Measurements from ENCODE around the gene MUC6.

MUC6 gene

DNA sequence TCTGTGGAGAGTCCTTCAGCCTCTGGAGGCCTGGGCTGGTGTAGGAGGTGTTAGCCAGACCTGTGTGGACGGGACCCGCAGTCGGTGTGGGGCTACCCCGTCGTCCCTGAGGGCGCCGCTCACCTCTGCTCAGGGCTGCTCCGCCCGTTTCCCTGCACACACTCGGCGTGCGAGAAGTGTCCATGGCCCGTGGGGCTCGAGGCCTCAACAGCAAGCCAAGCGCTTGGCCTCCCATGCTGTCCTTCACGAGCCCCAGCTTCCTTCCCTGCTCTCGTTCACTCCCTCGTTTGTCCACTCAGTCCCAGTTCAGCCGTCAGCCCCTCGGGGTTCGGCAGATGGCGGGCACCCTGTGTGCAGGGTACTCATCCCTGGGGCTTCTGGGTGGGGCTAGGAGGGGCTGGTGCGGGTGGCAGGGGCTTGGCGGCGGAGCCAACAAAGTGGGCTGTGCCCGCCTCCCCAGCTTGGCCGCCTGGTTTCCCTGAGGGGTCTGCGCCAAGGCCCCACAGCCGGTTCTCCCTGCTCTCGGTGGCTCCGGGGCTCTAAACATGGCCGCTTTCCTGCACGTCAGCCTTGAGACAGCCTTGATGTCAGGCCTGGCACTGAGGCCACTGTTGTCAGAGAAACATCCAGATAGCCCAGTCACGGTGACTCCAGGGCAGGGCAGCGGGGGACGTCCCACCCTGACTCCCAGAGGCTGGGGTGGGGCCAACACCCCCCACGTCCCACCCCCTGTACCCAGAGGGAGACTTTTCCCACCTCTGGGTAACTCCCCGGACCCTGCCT is 3.3 kb downstream of the MUC6 start:
- no peak for ATAC-seq
- no peak for TF ChIP-seq ISL1 (CRISPR knock-in tag; IDR thresholded peaks at IDR 0.05)
- no peak for TF ChIP-seq ZC3H10 (CRISPR knock-in tag; IDR thresholded peaks at IDR 0.05)
- TF ChIP-seq ZNF565 (CRISPR knock-in tag; conservative IDR thresholded peaks at IDR 0.05; ENCODE audit: low read depth), result no peak
- no peak for TF ChIP-seq CREB5 (CRISPR knock-in tag; IDR thresholded peaks at IDR 0.05; ENCODE audit: low read depth)
- TF ChIP-seq ARNTL (CRISPR knock-in tag; IDR thresholded peaks at IDR 0.05; ENCODE audit: borderline replicate concordance, low read depth), result no peak
- TF ChIP-seq PPARA (CRISPR knock-in tag; IDR thresholded peaks at IDR 0.05; ENCODE audit: borderline replicate concordance), result no peak
- no peak for TF ChIP-seq TCF4 (CRISPR knock-in tag; IDR thresholded peaks at IDR 0.05; ENCODE audit: borderline replicate concordance)
- no peak for TF ChIP-seq ZFP30 (CRISPR knock-in tag; IDR thresholded peaks at IDR 0.05)
- no peak for TF ChIP-seq ZNF70 (CRISPR knock-in tag; IDR thresholded peaks at IDR 0.05)
- no peak for TF ChIP-seq BACH2 (CRISPR knock-in tag; IDR thresholded peaks at IDR 0.05; ENCODE audit: borderline replicate concordance)

- ATAC-seq, result no peak
- no peak for TF ChIP-seq ZC3H10 (CRISPR knock-in tag; IDR thresholded peaks at IDR 0.05)
- TF ChIP-seq CSDC2 (CRISPR knock-in tag; IDR thresholded peaks at IDR 0.05), result no peak
- TF ChIP-seq BACH2 (CRISPR knock-in tag; IDR thresholded peaks at IDR 0.05; ENCODE audit: borderline replicate concordance), result no peak
Measured at GRCh38 chr11:1032310-1032891, 4.1 kb downstream of the MUC6 start.

DNA sequence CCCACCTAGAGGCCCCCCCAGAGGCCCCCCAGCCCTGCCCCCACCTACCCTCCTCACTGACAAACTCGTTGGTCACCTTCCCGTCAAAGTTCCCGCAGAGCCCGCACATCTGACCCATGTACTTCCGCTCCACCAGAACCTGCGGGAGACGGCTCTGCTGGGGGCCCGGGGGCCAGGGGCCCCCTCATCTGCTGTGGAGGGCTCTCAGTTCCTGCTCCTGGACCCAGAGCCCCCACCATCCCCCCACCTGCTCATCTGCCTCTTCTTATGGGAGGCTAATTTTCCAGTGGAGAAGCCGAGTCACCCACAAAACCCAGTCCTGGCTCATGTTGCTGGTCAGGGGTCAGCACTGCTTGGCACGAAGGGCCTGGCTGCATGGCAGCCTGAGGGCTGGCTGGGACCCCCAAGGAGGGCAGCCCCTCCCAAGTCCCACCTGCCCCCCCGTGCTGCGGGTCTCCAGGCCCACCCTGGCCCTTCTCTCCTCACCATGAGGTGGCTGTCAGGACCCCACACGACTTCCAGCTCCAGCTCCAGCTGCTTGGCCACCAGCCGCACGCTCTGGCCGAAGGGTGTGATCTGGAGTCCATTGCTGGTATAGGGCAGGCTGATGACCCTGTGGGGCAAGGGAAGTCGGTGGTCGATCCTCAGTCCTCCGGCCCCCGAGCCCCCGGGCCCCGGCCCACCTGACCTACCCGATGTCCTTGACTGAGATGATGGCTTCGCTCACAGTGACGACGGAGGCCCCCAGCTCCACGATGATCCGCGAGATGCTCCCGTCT is 5.2 kb downstream of the MUC6 start:
- no peak for ATAC-seq
- TF ChIP-seq PPARA (CRISPR knock-in tag; IDR thresholded peaks at IDR 0.05; ENCODE audit: borderline replicate concordance), result no peak
- no peak for TF ChIP-seq OSR1 (CRISPR knock-in tag; IDR thresholded peaks at IDR 0.05)
- no peak for TF ChIP-seq TOX (CRISPR knock-in tag; IDR thresholded peaks at IDR 0.05; ENCODE audit: borderline replicate concordance)
- no peak for TF ChIP-seq SNAI2 (CRISPR knock-in tag; IDR thresholded peaks at IDR 0.05)
- TF ChIP-seq PATZ1 (CRISPR knock-in tag; IDR thresholded peaks at IDR 0.05; ENCODE audit: borderline replicate concordance), result no peak
- no peak for TF ChIP-seq TCF4 (CRISPR knock-in tag; IDR thresholded peaks at IDR 0.05; ENCODE audit: borderline replicate concordance)
- TF ChIP-seq ESRRG (CRISPR knock-in tag; IDR thresholded peaks at IDR 0.05), result no peak
- no peak for TF ChIP-seq ZNF565 (CRISPR knock-in tag; conservative IDR thresholded peaks at IDR 0.05; ENCODE audit: low read depth)
- no peak for TF ChIP-seq GLIS3 (CRISPR knock-in tag; IDR thresholded peaks at IDR 0.05)
- TF ChIP-seq CREB5 (CRISPR knock-in tag; IDR thresholded peaks at IDR 0.05; ENCODE audit: low read depth), result no peak
- no peak for TF ChIP-seq ZFP3 (CRISPR knock-in tag; IDR thresholded peaks at IDR 0.05)
- no peak for TF ChIP-seq ARNTL (CRISPR knock-in tag; IDR thresholded peaks at IDR 0.05; ENCODE audit: borderline replicate concordance, low read depth)
- no peak for TF ChIP-seq ZC3H10 (CRISPR knock-in tag; IDR thresholded peaks at IDR 0.05)
- TF ChIP-seq RARB (CRISPR knock-in tag; IDR thresholded peaks at IDR 0.05), result no peak

DNA sequence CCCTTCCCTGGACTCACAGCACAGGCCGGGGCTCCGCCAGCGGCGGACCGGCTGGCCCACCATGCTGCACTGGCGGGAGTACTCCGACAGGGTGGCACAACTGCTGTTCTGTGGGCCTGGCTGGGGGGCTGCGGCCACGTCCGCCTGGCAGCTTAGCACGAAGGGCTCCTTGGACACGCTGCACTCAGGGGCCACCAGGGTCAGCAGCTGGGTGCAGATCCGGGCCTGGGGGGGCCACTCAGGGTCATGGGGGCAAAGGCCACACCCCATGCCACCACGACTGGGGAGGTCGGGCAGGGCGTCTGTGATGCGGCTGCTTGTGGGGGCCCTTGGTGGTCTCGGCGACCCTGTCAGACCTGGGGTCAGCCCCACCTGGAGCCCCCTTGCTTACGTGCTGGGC is 6.0 kb downstream of the MUC6 start:
- TF ChIP-seq ZNF70 (CRISPR knock-in tag; IDR thresholded peaks at IDR 0.05) (no peak), ZFP30 (CRISPR knock-in tag; IDR thresholded peaks at IDR 0.05) (no peak), CREB5 (CRISPR knock-in tag; IDR thresholded peaks at IDR 0.05; ENCODE audit: low read depth) (no peak)
- ATAC-seq, result no peak

All from SK-N-SH treated with all-trans-retinoic acid at 6 μM for 48 hours (cell line).